ENCODE data around the gene CELF2.

CELF2 gene

DNA sequence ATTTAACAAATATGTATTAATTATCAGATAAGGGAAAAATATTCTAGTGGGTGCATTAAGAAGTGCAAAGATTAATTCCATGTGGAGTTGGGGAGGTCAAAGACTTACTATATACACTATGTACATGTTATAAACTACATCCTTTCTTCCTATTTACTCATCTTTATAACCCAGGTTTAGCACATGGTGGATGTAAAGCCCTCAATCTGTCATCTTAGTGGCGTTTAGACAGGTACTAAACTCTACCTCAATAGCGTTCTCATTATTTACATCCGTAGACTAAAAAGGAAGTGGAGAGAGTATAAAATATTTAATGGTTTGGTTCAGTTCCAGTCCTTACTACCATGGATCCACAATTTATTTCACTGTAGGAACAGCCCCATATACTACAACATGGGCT is 14.8 kb upstream of the CELF2 start:
- peaks cover 0 to 8% of the 10 kb centered on the region in 2 donors for H3K27me3 ChIP-seq (ENCODE audit: control insufficient read depth in 1 of 2, insufficient read depth in 2 of 2, low read length in 2 of 2)
- H3K9ac ChIP-seq (ENCODE audit: low read depth in 1 of 2, low read length in 2 of 2): no peak overlapping the region
- H3K4me3 ChIP-seq (ENCODE audit: low read depth in 1 of 2, low read length in 2 of 2): no peak overlapping the region
- no peaks in the 10 kb centered on the region for H3K9me3 ChIP-seq (ENCODE audit: control insufficient read depth in 1 of 2, low read length in 2 of 2)
- H3K36me3 ChIP-seq (ENCODE audit: control insufficient read depth in 1 of 2, insufficient read depth in 2 of 2, low read length in 2 of 2): no peaks in the 10 kb centered on the region
- H3K4me1 ChIP-seq (ENCODE audit: control insufficient read depth in 1 of 2, insufficient read depth in 2 of 2, low read length in 2 of 2): no peaks in the 10 kb centered on the region
- no peak overlapping the region for H3K27ac ChIP-seq (ENCODE audit: low read depth, low read length)

DNA sequence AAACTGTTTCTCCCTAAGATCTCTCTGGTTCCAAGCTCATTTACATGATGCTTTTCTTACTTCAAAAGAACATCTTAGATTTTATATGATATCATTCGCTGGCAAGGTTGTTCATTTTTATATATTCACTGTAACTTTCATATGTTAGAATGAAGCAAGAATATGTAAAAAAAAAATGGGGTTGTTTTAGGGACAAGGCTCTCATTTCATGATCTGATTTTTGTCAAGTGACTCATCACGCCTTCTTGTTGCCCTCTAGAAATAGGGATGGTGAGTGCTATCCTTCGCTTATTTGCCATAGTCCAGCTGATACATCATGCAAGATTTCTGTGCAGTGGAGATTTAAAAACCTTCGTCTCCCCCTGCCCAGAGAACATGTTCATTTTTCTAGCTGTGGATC is 14.0 kb upstream of the CELF2 start:
- Histone ChIP-seq H3K4me3 (ENCODE audit: low read depth in 1 of 2, low read length in 2 of 2) (no peak overlapping the region), H3K4me1 (ENCODE audit: control insufficient read depth in 1 of 2, insufficient read depth in 2 of 2, low read length in 2 of 2) (no peaks in the 10 kb centered on the region), H3K27me3 (ENCODE audit: control insufficient read depth in 1 of 2, insufficient read depth in 2 of 2, low read length in 2 of 2) (peaks cover 0 to 10% of the 10 kb centered on the region in 2 donors), H3K9me3 (ENCODE audit: control insufficient read depth in 1 of 2, low read length in 2 of 2) (no peaks in the 10 kb centered on the region), H3K27ac (ENCODE audit: low read depth, low read length) (no peak overlapping the region), H3K9ac (ENCODE audit: low read depth in 1 of 2, low read length in 2 of 2) (no peak overlapping the region), H3K36me3 (ENCODE audit: control insufficient read depth in 1 of 2, insufficient read depth in 2 of 2, low read length in 2 of 2) (no peaks in the 10 kb centered on the region)

DNA sequence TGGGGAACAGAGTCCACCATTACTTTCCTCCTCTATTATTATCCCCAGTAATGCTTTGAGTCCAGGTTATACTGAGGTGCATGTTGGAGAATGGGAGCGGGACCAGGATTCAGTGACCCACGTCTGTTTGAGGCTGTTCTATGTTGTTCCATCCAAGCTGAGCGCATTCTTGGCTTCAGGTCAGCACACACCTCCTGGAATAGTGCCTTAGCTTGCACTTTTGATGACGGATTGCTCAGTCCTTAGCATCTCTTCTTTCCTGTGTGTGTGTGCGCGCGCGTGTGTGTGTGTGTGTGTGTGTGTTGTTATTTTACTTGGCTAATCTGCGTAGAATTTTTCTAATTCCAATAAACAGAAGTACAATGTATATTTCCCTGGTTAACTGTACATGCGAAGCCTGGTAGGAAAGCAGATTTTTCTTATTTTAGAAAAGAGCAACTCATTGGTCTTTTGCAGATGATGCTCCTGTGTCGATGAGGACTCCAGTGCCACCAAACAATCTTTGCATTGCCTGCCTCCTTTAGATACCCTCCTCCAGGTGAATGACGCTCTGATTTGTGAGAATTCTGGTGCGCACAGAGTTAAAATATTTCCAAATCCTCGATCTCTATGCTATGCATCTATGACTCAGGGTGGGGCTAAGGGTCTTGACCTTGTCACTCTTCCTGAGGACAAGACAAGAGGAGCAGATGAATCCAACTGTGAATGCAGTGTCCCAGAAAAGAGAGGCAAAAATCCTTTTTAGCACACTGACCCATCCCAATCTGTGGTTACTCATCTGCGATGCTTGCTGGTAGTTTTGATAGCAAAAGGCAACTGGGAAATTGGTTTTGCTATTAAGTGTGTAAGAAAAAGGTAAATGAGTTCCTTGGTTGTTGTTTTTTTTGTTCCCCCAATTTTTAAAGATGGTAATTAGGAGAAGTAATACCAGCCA is 13.3 kb upstream of the CELF2 start:
- H3K4me3 ChIP-seq (ENCODE audit: low read depth in 1 of 2, low read length in 2 of 2): no peak overlapping the region
- no peak overlapping the region for H3K9ac ChIP-seq (ENCODE audit: low read depth in 1 of 2, low read length in 2 of 2)
- no peaks in the 10 kb centered on the region for H3K4me1 ChIP-seq (ENCODE audit: control insufficient read depth in 1 of 2, insufficient read depth in 2 of 2, low read length in 2 of 2)
- H3K27me3 ChIP-seq (ENCODE audit: control insufficient read depth in 1 of 2, insufficient read depth in 2 of 2, low read length in 2 of 2): peaks cover 3 to 11% of the 10 kb centered on the region in 2 donors
- H3K9me3 ChIP-seq (ENCODE audit: control insufficient read depth in 1 of 2, low read length in 2 of 2): no peaks in the 10 kb centered on the region
- no peak overlapping the region for H3K27ac ChIP-seq (ENCODE audit: low read depth, low read length)
- H3K36me3 ChIP-seq (ENCODE audit: control insufficient read depth in 1 of 2, insufficient read depth in 2 of 2, low read length in 2 of 2): no peaks in the 10 kb centered on the region

DNA sequence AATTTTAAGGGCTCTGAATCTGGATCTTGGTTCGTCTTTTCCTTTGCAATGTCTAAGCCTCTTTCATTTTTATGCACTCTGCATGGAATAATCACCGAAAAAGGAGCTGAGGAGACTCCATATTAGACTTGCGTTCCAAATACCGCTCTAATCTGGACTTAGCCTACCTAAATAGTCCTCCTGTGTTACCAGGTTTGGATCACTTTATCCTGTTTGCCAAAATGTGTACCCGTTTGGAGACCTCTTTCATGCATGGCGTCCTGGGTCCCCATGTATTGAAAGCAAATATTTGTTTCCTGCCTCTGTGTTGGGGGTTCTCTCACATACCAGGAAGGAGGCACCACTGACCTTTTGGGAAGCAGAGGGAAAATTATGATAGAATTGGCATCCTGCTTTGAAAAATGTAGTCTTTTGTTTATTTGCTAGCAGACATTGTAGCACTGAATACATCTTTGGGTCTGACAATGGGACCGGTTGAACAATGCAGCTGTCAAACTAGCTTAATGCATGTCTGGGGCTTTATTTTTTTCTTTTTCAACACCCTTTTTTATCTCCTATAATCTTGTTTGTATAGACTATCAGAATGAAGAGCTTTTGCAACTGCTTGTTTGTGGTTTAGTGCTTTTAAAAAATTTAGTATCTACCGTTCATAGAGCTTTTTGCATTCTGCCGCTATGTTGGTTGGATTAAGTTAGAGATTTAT is 11.8 kb upstream of the CELF2 start:
- Histone ChIP-seq H3K4me1 (ENCODE audit: control insufficient read depth in 1 of 2, insufficient read depth in 2 of 2, low read length in 2 of 2) (no peaks in the 10 kb centered on the region), H3K36me3 (ENCODE audit: control insufficient read depth in 1 of 2, insufficient read depth in 2 of 2, low read length in 2 of 2) (no peaks in the 10 kb centered on the region), H3K27me3 (ENCODE audit: control insufficient read depth in 1 of 2, insufficient read depth in 2 of 2, low read length in 2 of 2) (peaks cover 3 to 11% of the 10 kb centered on the region in 2 donors), H3K9me3 (ENCODE audit: control insufficient read depth in 1 of 2, low read length in 2 of 2) (no peaks in the 10 kb centered on the region), H3K9ac (ENCODE audit: low read depth in 1 of 2, low read length in 2 of 2) (no peak overlapping the region), H3K27ac (ENCODE audit: low read depth, low read length) (no peak overlapping the region), H3K4me3 (ENCODE audit: low read depth in 1 of 2, low read length in 2 of 2) (no peak overlapping the region)

DNA sequence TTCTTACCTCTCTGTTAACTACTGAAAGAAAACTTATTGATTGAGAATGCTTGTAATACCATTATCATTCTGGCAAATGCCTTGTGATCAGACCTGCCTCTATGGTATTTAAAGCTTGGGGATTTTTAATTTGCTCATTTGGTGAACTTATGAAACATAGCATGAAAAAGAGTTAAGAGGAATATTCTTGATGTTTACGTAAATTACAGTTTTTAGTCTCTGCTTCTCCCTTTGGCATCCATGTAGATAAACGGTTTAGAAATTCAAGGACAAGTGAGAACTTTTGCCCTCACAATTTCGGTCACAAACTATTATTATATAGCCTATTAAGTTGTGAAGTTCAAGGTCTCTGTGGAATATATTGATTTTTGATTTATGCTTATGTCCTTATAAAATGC is 11.2 kb upstream of the CELF2 start:
- Histone ChIP-seq H3K4me3 (ENCODE audit: low read depth in 1 of 2, low read length in 2 of 2) (no peak overlapping the region), H3K9ac (ENCODE audit: low read depth in 1 of 2, low read length in 2 of 2) (no peak overlapping the region), H3K27ac (ENCODE audit: low read depth, low read length) (no peak overlapping the region), H3K36me3 (ENCODE audit: control insufficient read depth in 1 of 2, insufficient read depth in 2 of 2, low read length in 2 of 2) (no peaks in the 10 kb centered on the region), H3K4me1 (ENCODE audit: control insufficient read depth in 1 of 2, insufficient read depth in 2 of 2, low read length in 2 of 2) (no peaks in the 10 kb centered on the region), H3K9me3 (ENCODE audit: control insufficient read depth in 1 of 2, low read length in 2 of 2) (no peaks in the 10 kb centered on the region), H3K27me3 (ENCODE audit: control insufficient read depth in 1 of 2, insufficient read depth in 2 of 2, low read length in 2 of 2) (peaks cover 3 to 11% of the 10 kb centered on the region in 2 donors)

DNA sequence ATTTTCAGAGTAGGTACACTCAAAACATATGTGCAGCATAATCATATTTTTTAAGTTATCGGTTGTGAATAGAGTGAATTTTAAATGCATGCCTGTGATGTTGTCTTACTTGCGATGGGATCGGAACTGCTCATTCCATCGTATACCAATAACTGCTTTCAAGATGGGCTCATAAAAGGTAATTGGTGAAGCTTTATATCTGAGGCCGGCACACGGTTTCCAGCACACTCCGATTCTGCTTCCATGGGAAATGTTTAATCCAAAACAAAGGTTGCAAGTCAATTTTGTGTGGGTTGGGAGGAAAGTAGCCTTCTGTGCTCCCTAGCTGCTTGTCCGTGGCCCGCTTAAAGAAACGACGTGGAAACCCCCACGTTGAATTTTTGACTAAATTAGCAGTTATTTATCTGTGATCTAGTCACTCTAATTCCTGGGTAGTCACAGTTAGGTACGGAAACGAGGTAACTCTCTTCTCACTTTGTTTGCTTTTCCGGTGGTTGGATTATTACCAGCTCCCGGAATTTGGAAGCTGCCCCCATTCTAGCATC is 10.1 kb upstream of the CELF2 start:
- H3K27me3 ChIP-seq (ENCODE audit: control insufficient read depth in 1 of 2, insufficient read depth in 2 of 2, low read length in 2 of 2): peaks cover 3 to 11% of the 10 kb centered on the region in 2 donors
- no peak overlapping the region for H3K27ac ChIP-seq (ENCODE audit: low read depth, low read length)
- no peaks in the 10 kb centered on the region for H3K4me1 ChIP-seq (ENCODE audit: control insufficient read depth in 1 of 2, insufficient read depth in 2 of 2, low read length in 2 of 2)
- no peak overlapping the region for H3K4me3 ChIP-seq (ENCODE audit: low read depth in 1 of 2, low read length in 2 of 2)
- no peaks in the 10 kb centered on the region for H3K36me3 ChIP-seq (ENCODE audit: control insufficient read depth in 1 of 2, insufficient read depth in 2 of 2, low read length in 2 of 2)
- no peaks in the 10 kb centered on the region for H3K9me3 ChIP-seq (ENCODE audit: control insufficient read depth in 1 of 2, low read length in 2 of 2)
- no peak overlapping the region for H3K9ac ChIP-seq (ENCODE audit: low read depth in 1 of 2, low read length in 2 of 2)

DNA sequence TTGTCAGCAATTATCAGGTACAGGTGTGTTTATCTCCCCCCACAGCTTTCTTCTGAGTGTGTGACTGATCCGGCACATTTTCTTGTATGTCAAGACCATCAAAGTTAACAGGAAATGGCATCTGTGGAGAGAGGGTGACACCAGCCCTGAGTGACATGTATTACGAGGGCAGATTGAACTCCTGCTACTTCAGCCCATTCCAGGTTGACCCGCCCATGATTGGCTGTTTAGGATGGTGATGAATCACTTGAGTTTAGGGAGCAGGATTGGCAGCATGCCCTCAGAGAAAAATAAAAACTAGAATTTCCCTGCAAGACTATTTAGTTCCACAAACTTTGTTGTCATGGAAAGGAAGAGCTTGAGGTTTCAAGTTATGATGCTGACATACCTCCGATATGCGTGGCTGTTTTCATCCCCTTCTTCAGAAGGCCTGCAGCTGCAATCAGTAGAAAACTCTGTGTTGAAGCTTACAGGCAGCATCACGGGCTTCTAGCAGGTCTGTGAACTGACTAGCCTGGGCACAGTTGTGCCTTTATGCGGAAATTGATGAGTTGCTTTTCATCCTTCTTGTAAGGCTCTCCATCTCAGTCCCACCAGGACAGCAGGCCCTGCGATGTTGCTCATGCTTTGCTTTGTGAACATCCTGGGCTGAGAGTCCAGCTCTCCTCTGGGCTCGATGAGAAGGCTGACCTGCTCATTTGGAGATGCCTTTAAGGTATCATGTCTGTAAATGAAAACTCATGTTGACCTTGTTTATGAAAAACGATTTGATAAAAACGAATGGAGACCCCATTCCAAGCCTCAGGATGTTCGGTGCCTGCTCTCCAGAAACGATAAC is 8.0 kb upstream of the CELF2 start:
- Histone ChIP-seq H3K9ac (ENCODE audit: low read depth in 1 of 2, low read length in 2 of 2) (no peak overlapping the region), H3K36me3 (ENCODE audit: control insufficient read depth in 1 of 2, insufficient read depth in 2 of 2, low read length in 2 of 2) (no peaks in the 10 kb centered on the region), H3K4me3 (ENCODE audit: low read depth in 1 of 2, low read length in 2 of 2) (no peak overlapping the region), H3K4me1 (ENCODE audit: control insufficient read depth in 1 of 2, insufficient read depth in 2 of 2, low read length in 2 of 2) (peaks cover 4 to 10% of the 10 kb centered on the region in 2 donors), H3K27ac (ENCODE audit: low read depth, low read length) (no peak overlapping the region), H3K9me3 (ENCODE audit: control insufficient read depth in 1 of 2, low read length in 2 of 2) (no peaks in the 10 kb centered on the region), H3K27me3 (ENCODE audit: control insufficient read depth in 1 of 2, insufficient read depth in 2 of 2, low read length in 2 of 2) (peaks cover 3 to 11% of the 10 kb centered on the region in 2 donors)

DNA sequence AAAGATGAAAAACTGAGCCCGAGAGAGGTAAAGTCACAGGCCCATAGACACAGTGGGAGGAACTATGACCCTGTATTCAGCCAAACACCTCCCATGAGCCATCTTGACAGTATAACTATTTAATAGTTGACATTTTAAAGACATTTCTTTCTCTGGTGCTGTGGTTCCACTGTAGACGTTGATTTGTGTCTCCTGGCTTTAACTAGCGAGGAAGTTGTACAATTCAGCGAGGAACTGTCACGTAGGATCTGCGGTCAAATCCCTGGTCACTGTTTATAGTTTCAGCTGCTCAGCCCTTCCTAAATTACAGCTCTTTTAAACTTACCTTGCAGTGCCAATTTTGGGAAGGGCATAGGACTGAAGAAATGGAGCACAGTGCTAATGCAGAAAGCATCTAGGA is 7.1 kb upstream of the CELF2 start:
- H3K4me1 ChIP-seq (ENCODE audit: control insufficient read depth in 1 of 2, insufficient read depth in 2 of 2, low read length in 2 of 2): peaks cover 11 to 18% of the 10 kb centered on the region in 2 donors
- peaks cover 3 to 7% of the 10 kb centered on the region in 2 donors for H3K27me3 ChIP-seq (ENCODE audit: control insufficient read depth in 1 of 2, insufficient read depth in 2 of 2, low read length in 2 of 2)
- H3K4me3 ChIP-seq (ENCODE audit: low read depth in 1 of 2, low read length in 2 of 2): no peak overlapping the region
- no peak overlapping the region for H3K9ac ChIP-seq (ENCODE audit: low read depth in 1 of 2, low read length in 2 of 2)
- no peaks in the 10 kb centered on the region for H3K9me3 ChIP-seq (ENCODE audit: control insufficient read depth in 1 of 2, low read length in 2 of 2)
- no peaks in the 10 kb centered on the region for H3K36me3 ChIP-seq (ENCODE audit: control insufficient read depth in 1 of 2, insufficient read depth in 2 of 2, low read length in 2 of 2)
- no peak overlapping the region for H3K27ac ChIP-seq (ENCODE audit: low read depth, low read length)

DNA sequence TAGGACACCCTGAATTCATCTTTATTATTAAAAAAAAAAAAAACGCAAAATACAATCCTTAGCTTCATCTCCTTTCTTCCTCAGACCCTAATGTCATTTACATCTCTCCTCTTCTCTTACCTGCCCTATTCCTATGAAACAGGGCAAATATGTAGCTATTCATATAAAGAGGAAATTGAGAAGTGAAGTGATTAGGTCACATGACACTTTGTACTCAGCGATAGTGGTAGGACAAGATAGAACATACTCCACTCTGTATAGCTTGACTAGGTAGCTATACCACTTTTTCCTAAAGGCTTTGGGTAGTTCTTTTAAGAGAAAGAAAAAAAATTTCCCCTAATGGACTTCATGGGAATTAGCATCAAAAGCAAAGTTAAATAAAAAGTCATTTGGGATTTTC is 6.2 kb upstream of the CELF2 start:
- no peaks in the 10 kb centered on the region for H3K9me3 ChIP-seq (ENCODE audit: control insufficient read depth in 1 of 2, low read length in 2 of 2)
- H3K4me3 ChIP-seq (ENCODE audit: low read depth in 1 of 2, low read length in 2 of 2): no peak overlapping the region
- H3K27ac ChIP-seq (ENCODE audit: low read depth, low read length): no peak overlapping the region
- no peak overlapping the region for H3K9ac ChIP-seq (ENCODE audit: low read depth in 1 of 2, low read length in 2 of 2)
- H3K4me1 ChIP-seq (ENCODE audit: control insufficient read depth in 1 of 2, insufficient read depth in 2 of 2, low read length in 2 of 2): peaks cover 11 to 19% of the 10 kb centered on the region in 2 donors
- H3K36me3 ChIP-seq (ENCODE audit: control insufficient read depth in 1 of 2, insufficient read depth in 2 of 2, low read length in 2 of 2): no peaks in the 10 kb centered on the region
- peaks cover 3% of the 10 kb centered on the region in 2 donors for H3K27me3 ChIP-seq (ENCODE audit: control insufficient read depth in 1 of 2, insufficient read depth in 2 of 2, low read length in 2 of 2)
